ENCODE results near the gene IL33.
"Not testable (repeated sequence)": the region's sequence is repeated elsewhere in the genome, so short reads cannot be mapped to it uniquely, and the experiment has no call there.

Gene IL33

GRCh38 chr9:6215562-6215961 lies at the start of gene IL33:
Gene IL33 (plus strand): TSS chr9:6215807. CDS start chr9:6241695, 25,888 bp downstream.
- DNase-seq, result no peak

- DNase-seq, result no peak
These were observed 43.9 kb upstream of the IL33 start for GRCh38 chr9:6171667-6172066.

GRCh38 chr9:6173914-6174313 lies 41.7 kb upstream of the IL33 start:
- DNase-seq, result no peak

- not testable (repeated sequence) for DNase-seq
These were observed 32.9 kb upstream of the IL33 start for GRCh38 chr9:6182549-6183226.

- no peak for DNase-seq
These were observed 32.4 kb upstream of the IL33 start for GRCh38 chr9:6183227-6183551.

DNA sequence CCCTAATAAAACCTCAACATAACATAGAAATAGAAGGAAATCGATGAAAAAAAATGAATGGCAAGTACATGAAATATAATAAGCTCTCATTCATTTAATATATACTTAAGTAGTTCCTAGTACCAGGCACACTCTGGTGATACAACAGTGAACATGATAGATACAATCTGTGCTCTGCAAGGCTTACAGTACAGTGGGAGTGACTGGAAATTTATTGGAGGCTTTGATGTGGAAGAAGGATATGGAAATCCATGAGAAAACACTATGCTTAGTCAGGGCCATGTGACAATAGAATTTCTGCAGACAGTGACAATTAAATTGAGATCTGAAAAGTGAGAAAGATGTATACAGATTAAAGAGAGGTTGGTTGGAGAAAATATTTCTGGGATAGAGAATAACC lies 32.0 kb upstream of the IL33 start:
- DNase-seq, result no peak

DNA sequence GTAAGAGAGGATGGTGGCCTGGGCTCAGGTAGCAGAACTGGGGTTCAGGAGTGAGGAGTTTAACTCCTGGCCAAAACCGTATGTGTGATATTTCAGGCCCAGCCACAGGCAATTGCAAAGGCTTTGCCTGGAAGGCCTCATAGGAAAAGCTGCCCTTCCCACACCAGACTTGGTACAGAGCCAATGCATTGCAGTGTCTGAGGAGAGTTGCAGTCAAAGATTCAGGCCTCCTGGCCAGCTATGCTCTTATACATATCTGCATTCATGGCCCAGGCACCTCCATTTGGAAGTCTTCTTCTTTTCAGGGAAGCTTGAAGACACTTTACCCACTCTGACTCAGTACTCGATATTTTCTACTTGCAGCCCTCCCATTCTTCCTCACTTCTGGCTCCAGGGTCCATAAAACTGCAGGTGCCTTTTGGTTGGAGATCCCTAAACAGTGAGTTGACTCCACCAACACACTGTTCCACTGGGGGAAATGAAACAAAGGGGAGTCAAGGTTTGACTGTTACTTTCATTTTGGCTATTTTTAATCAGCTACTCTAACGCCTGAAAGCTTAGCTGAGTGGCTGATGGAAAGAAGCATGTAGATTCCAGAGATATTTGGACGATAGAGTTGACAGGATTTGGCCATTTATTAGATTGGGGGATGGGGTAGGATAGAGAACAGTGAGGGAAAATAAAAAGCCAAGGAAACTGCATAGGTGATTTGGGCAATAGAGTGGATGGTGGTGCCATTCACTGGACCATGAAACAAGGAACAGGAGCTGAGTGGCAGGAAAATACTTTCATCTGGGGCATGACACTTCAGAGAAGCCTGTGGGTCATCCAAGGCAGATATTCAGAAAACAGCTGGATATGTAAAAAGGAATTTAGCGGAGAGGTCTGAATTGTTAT lies 30.6 kb upstream of the IL33 start:
- DNase-seq, result no peak

- DNase-seq, result no peak
These were observed 28.9 kb upstream of the IL33 start for GRCh38 chr9:6186691-6187090.

DNA sequence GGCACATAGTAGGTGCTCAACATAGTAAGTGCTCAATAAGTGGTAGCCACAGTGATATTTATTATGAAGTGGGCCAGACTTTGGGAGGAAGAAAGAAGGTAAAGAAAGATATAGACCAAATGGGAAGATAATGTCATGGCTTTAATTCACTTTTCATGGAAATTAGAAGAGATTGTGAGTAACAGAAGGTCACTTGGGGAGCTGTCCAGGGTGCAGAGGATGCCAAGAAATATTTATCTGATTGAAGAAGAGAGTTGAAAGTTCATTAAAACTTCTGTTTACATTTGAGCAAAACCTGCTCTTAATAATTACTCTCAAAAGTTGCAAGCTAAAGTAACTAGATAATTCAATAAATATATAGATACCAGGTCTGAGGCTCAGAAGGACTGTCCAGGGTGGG lies 28.3 kb upstream of the IL33 start:
- no peak for DNase-seq

DNA sequence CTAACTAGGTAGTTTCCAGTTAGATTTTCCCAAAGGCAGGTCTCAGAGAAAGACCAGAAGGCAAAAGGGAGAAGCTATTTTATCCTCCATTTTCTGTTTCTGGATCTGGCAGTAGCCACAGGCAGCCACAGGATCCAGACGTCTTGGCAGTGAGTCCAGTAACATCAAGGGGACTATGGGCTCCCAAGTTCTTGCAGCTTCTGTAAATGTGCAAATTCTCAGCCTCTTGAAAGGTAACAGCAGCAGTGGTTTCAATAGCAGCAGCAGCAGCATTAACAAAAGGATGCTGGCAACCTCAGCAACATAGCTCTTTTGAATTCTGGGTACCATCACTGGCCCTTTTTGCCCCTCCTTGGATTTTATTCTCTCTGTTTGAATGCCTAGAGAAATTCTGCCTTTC lies 27.1 kb upstream of the IL33 start:
- no peak for DNase-seq

DNA sequence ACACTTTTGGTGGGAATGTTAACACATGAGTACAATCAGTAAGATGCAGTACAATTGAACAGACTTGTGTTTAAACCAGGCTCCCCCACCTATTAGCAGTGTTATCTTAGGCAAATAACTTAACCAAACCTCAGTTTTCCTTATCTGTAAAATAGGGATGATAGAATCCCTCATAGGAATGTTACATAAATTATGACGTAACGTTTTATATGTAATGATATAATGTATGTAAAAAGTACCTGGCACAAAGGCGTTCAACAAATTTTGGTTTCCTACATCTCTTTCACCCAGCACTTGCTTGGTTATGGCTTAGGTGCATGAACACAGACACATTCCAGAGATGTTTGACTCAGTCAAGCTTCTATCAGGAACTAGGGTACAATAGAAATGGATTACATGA lies 26.7 kb upstream of the IL33 start:
- no peak for DNase-seq

GRCh38 chr9:6194934-6195333 lies 20.7 kb upstream of the IL33 start:
- DNase-seq, result no peak

DNA sequence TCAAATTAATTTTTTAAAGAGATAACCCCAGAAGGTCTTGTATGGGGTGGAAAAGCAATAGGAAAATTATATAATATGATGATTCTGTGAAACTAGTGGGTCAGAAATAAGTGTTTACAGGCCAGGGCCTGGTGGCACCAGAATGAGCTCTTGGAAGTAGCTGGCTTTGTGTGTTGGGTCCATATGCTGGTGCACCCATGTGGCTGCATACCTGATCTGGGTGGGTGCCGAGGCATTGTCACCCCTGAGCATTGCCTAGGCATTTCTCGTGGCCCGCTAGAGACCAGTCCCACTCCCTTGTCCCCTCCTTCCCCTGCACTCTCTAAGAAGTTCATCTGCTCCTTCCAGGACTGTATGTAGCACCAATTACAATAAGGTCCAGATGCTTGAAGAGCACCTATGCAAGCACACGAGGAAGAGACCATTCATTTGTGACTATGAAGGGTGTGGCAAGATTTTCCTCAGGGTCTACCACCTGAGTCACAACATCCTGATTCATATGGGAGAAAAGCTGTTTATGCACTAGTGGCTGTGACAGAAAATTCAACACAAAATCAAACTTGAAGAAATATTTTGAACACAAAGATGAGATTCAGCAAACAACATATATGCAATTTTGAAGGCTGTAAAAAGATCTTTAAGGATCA lies 19.8 kb upstream of the IL33 start:
- no peak for DNase-seq

- DNase-seq, result no peak
These were observed 18.3 kb upstream of the IL33 start for GRCh38 chr9:6197330-6197729.

DNA sequence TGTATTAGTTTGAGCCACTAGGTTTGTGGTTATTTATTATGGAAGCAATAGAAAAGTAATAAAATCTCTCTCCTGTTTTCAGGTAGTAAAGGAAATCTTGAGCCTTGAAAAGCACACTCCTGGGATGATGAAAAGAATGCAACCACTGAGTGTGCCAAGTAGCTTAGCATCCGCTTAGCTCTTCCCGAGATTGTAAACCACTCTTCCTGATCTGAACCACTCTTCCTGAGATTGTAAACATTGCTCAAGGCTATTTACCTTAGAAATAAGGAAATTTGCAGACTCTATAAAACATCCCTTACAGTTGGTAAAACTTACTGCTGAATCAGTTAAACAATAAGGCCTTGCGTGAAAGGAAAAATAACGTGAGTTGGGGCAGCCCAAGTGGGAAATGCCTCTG lies 17.4 kb upstream of the IL33 start:
- DNase-seq, result no peak

- no peak for DNase-seq
These were observed 16.0 kb upstream of the IL33 start for GRCh38 chr9:6199596-6199995.

- DNase-seq, result no peak
These were observed 14.8 kb upstream of the IL33 start for GRCh38 chr9:6200761-6201160.

DNA sequence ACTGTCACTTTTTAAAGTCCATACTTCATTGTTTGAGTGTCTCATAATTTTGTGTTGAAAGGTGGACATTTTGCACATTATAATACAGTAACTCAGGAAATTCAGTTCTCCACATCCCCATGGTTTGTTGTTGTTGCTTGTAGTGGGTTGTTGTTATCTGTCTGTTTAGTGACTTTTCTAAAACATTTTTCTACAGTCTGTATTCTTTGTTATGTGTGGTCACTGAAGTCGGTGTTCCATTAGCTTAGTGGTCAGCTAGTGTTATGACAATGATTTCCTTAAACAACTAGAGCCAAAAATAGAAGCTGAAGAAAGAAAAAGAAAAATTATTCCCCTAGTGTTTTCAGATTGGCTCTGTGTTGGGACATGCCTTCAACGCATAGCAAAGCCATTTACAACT lies 5.6 kb upstream of the IL33 start:
- DNase-seq, result no peak

DNA sequence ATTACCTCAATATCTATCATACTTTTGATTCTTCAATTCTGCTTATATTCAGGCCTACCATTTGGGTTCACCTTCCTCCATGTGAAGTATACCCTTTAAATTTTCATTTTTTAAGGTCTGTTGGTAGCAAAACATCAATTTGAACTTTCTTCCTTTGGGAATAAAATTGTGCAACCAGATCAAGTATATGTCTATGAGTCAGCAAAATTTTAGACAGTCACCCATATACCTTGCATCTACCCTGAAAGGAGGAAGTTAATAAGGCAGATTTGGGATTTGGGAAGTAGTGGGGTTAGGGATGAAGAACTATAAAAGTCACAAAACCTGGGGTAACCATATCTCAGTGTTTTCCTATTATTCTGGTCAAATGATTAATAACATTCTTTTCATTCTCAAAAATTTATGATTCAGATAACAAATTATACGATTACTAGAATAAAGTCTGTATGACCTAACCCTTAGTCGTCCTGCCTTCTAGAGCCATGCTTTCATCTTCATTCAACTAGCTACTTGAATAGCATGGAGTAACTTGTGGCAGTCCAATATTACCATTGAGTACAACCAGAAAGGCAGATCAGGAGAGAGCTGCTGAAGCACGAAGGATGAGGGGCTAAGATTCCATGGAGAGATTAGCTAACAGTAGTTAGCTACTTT lies 2.8 kb upstream of the IL33 start:
- DNase-seq, result no peak

DNA sequence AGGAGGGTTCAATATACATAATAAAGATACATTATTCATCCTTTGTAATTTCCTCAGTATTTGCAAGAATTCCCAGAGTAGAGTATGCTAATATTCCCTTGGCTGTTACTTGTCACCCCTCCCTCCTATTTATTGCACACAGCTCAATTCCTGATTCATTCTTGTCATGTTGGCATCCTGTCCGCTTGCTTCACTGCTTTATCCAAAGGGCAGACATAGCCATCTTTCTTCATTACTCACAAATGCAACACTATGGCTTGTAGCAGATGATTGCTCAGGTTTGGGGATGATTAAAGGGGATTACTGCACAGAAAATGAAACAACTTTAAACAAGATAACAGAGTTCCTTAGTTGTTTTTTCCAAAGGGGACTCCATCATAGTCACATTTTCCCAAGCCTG lies 1.2 kb upstream of the IL33 start:
- no peak for DNase-seq

DNA sequence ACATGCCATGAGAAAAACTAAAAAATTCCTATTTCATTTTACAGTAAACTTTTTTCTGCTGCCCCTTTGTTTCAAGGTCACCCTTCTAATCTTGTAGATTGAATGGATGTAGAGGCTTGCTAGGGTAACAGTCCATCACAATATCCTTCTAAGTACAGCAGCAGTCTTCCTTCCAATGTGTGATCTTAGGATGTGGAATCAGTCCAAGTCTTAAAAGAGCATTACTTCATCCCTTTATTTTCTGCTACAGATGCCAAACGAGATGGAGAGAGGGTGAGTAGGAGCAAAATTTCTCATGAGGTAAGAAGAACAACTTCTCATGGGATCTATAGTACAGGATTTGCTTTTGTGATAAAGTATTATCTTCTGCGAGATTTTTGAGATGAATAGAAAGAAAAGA lies 704 bp upstream of the IL33 start:
- DNase-seq, result no peak

GRCh38 chr9:6216002-6216401 lies 395 bp downstream of the IL33 start:
- no peak for DNase-seq

DNA sequence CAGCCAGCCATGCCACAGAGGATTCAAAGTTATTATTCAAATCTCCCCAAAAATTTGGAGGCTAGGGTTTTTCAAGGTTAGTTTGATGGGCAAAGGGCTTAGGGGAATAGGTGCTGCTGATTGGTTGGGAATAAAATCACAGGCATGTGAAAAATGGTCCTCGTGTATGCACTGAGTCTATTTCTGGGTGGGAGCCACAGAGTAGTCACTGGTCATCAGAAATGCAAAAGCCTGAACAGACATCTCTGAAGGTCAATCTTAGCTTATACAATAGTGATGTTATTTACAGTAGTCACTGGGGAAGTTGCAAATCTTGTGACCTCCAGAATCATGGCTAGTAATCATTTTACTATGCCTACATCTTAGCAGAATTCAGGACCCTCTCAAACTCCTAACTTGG lies 1.3 kb downstream of the IL33 start:
- no peak for DNase-seq

GRCh38 chr9:6218099-6218502 lies 2.5 kb downstream of the IL33 start:
- DNase-seq, result no peak
